ENCODE measurements around the gene DACT3. TPM values are rescaled to one million over a fixed set of nuclear protein-coding genes. Genes with fewer than 3 reads are reported as not detected.

The DACT3 gene
- polyA plus RNA-seq, 1 donor from 2014 or later, result 29.3 TPM

- Histone ChIP-seq H3K27me3 (ENCODE audit: insufficient read depth, low read depth, low read length) (no peaks in the 10 kb centered on the region), H3K9me2 (ENCODE audit: insufficient read depth, low read length) (no peaks in the 10 kb centered on the region), H3K9me3 (ENCODE audit: low read length) (no peaks in the 10 kb centered on the region), H4K20me1 (ENCODE audit: insufficient read depth) (no peaks in the 10 kb centered on the region), H3K4me3 (ENCODE audit: low read length) (no peak overlapping the region), H3K9ac (ENCODE audit: low read length) (no peak overlapping the region), H3K27ac (ENCODE audit: low read length) (no peak overlapping the region), H2AFZ (ENCODE audit: low read depth, low read length) (no peak overlapping the region), H3K79me2 (replicated peaks; ENCODE audit: insufficient read depth, low read length) (no peaks in the 10 kb centered on the region), H3K36me3 (ENCODE audit: insufficient read depth, low read length) (peaks cover 4% of the 10 kb centered on the region), H3F3A (ENCODE audit: insufficient read depth, low read length, poor library complexity, severe bottlenecking) (no peaks in the 10 kb centered on the region), H3K4me2 (ENCODE audit: low read length) (no peak overlapping the region)
- TF ChIP-seq RAD21 (conservative IDR thresholded peaks at IDR 0.05) (no peak), MXI1 (conservative IDR thresholded peaks at IDR 0.05; ENCODE audit: poor library complexity, severe bottlenecking) (no peak), TAF1 (IDR thresholded peaks at IDR 0.05; ENCODE audit: low read depth) (no peak), EZH2 (IDR thresholded peaks at IDR 0.05; ENCODE audit: borderline replicate concordance, insufficient read depth, low read length, poor library complexity, severe bottlenecking) (no peak), POLR2AphosphoS5 (IDR thresholded peaks at IDR 0.05) (no peak), SMC3 (conservative IDR thresholded peaks at IDR 0.05; ENCODE audit: poor library complexity) (no peak)
- TF ChIP-seq, protein P1, sequence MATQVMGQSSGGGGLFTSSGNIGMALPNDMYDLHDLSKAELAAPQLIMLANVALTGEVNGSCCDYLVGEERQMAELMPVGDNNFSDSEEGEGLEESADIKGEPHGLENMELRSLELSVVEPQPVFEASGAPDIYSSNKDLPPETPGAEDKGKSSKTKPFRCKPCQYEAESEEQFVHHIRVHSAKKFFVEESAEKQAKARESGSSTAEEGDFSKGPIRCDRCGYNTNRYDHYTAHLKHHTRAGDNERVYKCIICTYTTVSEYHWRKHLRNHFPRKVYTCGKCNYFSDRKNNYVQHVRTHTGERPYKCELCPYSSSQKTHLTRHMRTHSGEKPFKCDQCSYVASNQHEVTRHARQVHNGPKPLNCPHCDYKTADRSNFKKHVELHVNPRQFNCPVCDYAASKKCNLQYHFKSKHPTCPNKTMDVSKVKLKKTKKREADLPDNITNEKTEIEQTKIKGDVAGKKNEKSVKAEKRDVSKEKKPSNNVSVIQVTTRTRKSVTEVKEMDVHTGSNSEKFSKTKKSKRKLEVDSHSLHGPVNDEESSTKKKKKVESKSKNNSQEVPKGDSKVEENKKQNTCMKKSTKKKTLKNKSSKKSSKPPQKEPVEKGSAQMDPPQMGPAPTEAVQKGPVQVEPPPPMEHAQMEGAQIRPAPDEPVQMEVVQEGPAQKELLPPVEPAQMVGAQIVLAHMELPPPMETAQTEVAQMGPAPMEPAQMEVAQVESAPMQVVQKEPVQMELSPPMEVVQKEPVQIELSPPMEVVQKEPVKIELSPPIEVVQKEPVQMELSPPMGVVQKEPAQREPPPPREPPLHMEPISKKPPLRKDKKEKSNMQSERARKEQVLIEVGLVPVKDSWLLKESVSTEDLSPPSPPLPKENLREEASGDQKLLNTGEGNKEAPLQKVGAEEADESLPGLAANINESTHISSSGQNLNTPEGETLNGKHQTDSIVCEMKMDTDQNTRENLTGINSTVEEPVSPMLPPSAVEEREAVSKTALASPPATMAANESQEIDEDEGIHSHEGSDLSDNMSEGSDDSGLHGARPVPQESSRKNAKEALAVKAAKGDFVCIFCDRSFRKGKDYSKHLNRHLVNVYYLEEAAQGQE (IDR thresholded peaks at IDR 0.05; ENCODE audit: borderline replicate concordance), result no peak
- TF ChIP-seq, protein P2, sequence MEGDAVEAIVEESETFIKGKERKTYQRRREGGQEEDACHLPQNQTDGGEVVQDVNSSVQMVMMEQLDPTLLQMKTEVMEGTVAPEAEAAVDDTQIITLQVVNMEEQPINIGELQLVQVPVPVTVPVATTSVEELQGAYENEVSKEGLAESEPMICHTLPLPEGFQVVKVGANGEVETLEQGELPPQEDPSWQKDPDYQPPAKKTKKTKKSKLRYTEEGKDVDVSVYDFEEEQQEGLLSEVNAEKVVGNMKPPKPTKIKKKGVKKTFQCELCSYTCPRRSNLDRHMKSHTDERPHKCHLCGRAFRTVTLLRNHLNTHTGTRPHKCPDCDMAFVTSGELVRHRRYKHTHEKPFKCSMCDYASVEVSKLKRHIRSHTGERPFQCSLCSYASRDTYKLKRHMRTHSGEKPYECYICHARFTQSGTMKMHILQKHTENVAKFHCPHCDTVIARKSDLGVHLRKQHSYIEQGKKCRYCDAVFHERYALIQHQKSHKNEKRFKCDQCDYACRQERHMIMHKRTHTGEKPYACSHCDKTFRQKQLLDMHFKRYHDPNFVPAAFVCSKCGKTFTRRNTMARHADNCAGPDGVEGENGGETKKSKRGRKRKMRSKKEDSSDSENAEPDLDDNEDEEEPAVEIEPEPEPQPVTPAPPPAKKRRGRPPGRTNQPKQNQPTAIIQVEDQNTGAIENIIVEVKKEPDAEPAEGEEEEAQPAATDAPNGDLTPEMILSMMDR (IDR thresholded peaks at IDR 0.05; ENCODE audit: poor library complexity, severe bottlenecking), result no peak
Observed at GRCh38 chr19:46691104-46691503, 30.1 kb upstream of the DACT3 start.

GRCh38 chr19:46689358-46689757 lies 28.4 kb upstream of the DACT3 start:
- peaks cover 4% of the 10 kb centered on the region for H3K36me3 ChIP-seq (ENCODE audit: insufficient read depth, low read length)
- H2AFZ ChIP-seq (ENCODE audit: low read depth, low read length), result no peak overlapping the region
- no peaks in the 10 kb centered on the region for H3K79me2 ChIP-seq (replicated peaks; ENCODE audit: insufficient read depth, low read length)

More at GRCh38 chr19:46689358-46689757, 28.4 kb upstream of the DACT3 start:
- H3K4me3 ChIP-seq (ENCODE audit: low read length), result no peak overlapping the region
- no peak overlapping the region for H3K4me2 ChIP-seq (ENCODE audit: low read length)
- H3K27me3 ChIP-seq (ENCODE audit: insufficient read depth, low read depth, low read length), result no peaks in the 10 kb centered on the region
- no peak overlapping the region for H3K27ac ChIP-seq (ENCODE audit: low read length)
- no peaks in the 10 kb centered on the region for H3F3A ChIP-seq (ENCODE audit: insufficient read depth, low read length, poor library complexity, severe bottlenecking)
- TF ChIP-seq, protein P2 (IDR thresholded peaks at IDR 0.05; ENCODE audit: poor library complexity, severe bottlenecking), result no peak
- TF ChIP-seq SMC3 (conservative IDR thresholded peaks at IDR 0.05; ENCODE audit: poor library complexity) (no peak), MXI1 (conservative IDR thresholded peaks at IDR 0.05; ENCODE audit: poor library complexity, severe bottlenecking) (no peak), RAD21 (conservative IDR thresholded peaks at IDR 0.05) (no peak), EZH2 (IDR thresholded peaks at IDR 0.05; ENCODE audit: borderline replicate concordance, insufficient read depth, low read length, poor library complexity, severe bottlenecking) (no peak), TAF1 (IDR thresholded peaks at IDR 0.05; ENCODE audit: low read depth) (no peak)
- TF ChIP-seq, protein P1 (IDR thresholded peaks at IDR 0.05; ENCODE audit: borderline replicate concordance), result no peak
- no peaks in the 10 kb centered on the region for H3K9me3 ChIP-seq (ENCODE audit: low read length)
- no peaks in the 10 kb centered on the region for H4K20me1 ChIP-seq (ENCODE audit: insufficient read depth)
- H3K9me2 ChIP-seq (ENCODE audit: insufficient read depth, low read length), result no peaks in the 10 kb centered on the region
- no peak overlapping the region for H3K9ac ChIP-seq (ENCODE audit: low read length)

All from neural cell (in vitro differentiated cells).